ENCODE data around the gene PPP6R1. TPM values are rescaled to one million over a fixed set of nuclear protein-coding genes. Genes with fewer than 3 reads are reported as not detected.

PPP6R1 gene
- total and polyA plus RNA-seq, 8 donors, result 15.3 to 33.1 (median 21.5) TPM

- Histone ChIP-seq H3K27me3 (no peaks in the 10 kb centered on the region), H3K4me3 (no peak overlapping the region), H3K27ac (no peak overlapping the region), H3K9me3 (no peaks in the 10 kb centered on the region), H3K4me1 (peaks cover 5 to 8% (median 7%) of the 10 kb centered on the region in 3 donors), H3K36me3 (peaks cover 0 to 11% (median 0%) of the 10 kb centered on the region in 3 donors)
- FAIRE-seq (no peak), ATAC-seq (no peak), DNase-seq (no peak)
- WGBS, 2 donors, result 87% methylated on average over 14 to 17 of the region's 17 CpGs
- no peak for TF ChIP-seq CTCF (IDR thresholded peaks at IDR 0.05)
- intact Hi-C loops (cut with DNase I), result no loop called here
Measured at GRCh38 chr19:55277494-55277893, 18.7 kb upstream of the PPP6R1 start.

GRCh38 chr19:55276720-55277430, 18.1 kb upstream of the PPP6R1 start:
- H3K4me1 ChIP-seq, result peaks cover 5 to 8% (median 7%) of the 10 kb centered on the region in 3 donors
- H3K27me3 ChIP-seq, result no peaks in the 10 kb centered on the region
- FAIRE-seq (no peak), DNase-seq (no peak), ATAC-seq (no peak)
- intact Hi-C loops (cut with DNase I), result no loop called here
- no peaks in the 10 kb centered on the region for H3K9me3 ChIP-seq
- H3K27ac ChIP-seq, result no peak overlapping the region
- peaks cover 0 to 11% (median 0%) of the 10 kb centered on the region in 3 donors for H3K36me3 ChIP-seq
- 86 to 88% methylated on average over 15 of the region's 15 CpGs for WGBS, 2 donors
- no peak for TF ChIP-seq CTCF (IDR thresholded peaks at IDR 0.05)
- no peak overlapping the region for H3K4me3 ChIP-seq

GRCh38 chr19:55275851-55276719, 17.3 kb upstream of the PPP6R1 start:
- no peak for TF ChIP-seq CTCF (IDR thresholded peaks at IDR 0.05)
- FAIRE-seq (no peak), DNase-seq (no peak), ATAC-seq (no peak)
- 80 to 82% methylated on average over 17 of the region's 17 CpGs for WGBS, 2 donors
- Histone ChIP-seq H3K36me3 (peaks cover 0 to 11% (median 0%) of the 10 kb centered on the region in 3 donors), H3K9me3 (no peaks in the 10 kb centered on the region), H3K27me3 (no peaks in the 10 kb centered on the region), H3K27ac (no peak overlapping the region), H3K4me1 (peaks cover 5 to 8% (median 7%) of the 10 kb centered on the region in 3 donors), H3K4me3 (no peak overlapping the region)
- intact Hi-C loops (cut with DNase I), result no loop called here

- no peak for TF ChIP-seq CTCF (IDR thresholded peaks at IDR 0.05)
- H3K27ac ChIP-seq, result no peak overlapping the region
- WGBS, 2 donors, result 91 to 95% methylated on average over 36 of the region's 36 CpGs
- H3K36me3 ChIP-seq, result peaks cover 0 to 11% (median 0%) of the 10 kb centered on the region in 3 donors
- H3K9me3 ChIP-seq, result no peaks in the 10 kb centered on the region
- ATAC-seq, result no peak
- no peak for DNase-seq
- H3K4me1 ChIP-seq, result peaks cover 4% of the 10 kb centered on the region in 3 donors
- intact Hi-C loops (cut with DNase I), result no loop called here
- no peak for FAIRE-seq
- H3K27me3 ChIP-seq, result no peaks in the 10 kb centered on the region
- no peak overlapping the region for H3K4me3 ChIP-seq
Measured at GRCh38 chr19:55273978-55274707, 15.3 kb upstream of the PPP6R1 start.

All from pancreas (tissue), 10 donors.